ENCODE data around the gene POLE. TPM values are rescaled to one million over a fixed set of nuclear protein-coding genes. Genes with fewer than 3 reads are reported as not detected.

POLE gene
- total and polyA plus RNA-seq, 9 of the 15 experiments (the other 6 are each of a cell fraction or from before 2014, with no cell fraction given): 2.4 to 154 (median 49.6) TPM

GRCh38 chr12:132608231-132609171 lies 78.6 kb downstream of the POLE start (continued):
- TF ChIP-seq THRA (IDR thresholded peaks at IDR 0.05) (no peak), ELF2 (CRISPR knock-in tag; IDR thresholded peaks at IDR 0.05) (no peak)

GRCh38 chr12:132606927-132607326 lies 80.2 kb downstream of the POLE start:
- Histone ChIP-seq H3K9me1 (ENCODE audit: control insufficient read depth, insufficient read depth, low read length) (no peaks in the 10 kb centered on the region), H3K4me1 (replicated peaks in 1 of 2; ENCODE audit: control insufficient read depth in 2 of 2, insufficient read depth in 2 of 2, low read length in 2 of 2) (peaks cover 0 to 52% of the 10 kb centered on the region in 2 experiments; a peak in 3 of 5 replicates), H3K9me3 (replicated peaks; ENCODE audit: control insufficient read depth, insufficient read depth, low read depth, low read length) (no peaks in the 10 kb centered on the region), H3K79me2 (ENCODE audit: control insufficient read depth, insufficient read depth, low read length) (no peaks in the 10 kb centered on the region), H3K4me2 (ENCODE audit: insufficient read depth, low read length) (no peak overlapping the region), H4K20me1 (replicated peaks; ENCODE audit: control insufficient read depth, insufficient read depth, low read length) (no peaks in the 10 kb centered on the region; the same call in 1 of the 2 replicates), H3K4me3 (no peak overlapping the region), H3K27ac (ENCODE audit: extremely low read depth, low read depth, low read length) (no peak overlapping the region), H3K9ac (ENCODE audit: insufficient read depth in 1 of 2, low read depth in 2 of 2, low read length in 2 of 2) (no peak overlapping the region), H3K27me3 (ENCODE audit: control insufficient read depth in 2 of 2, insufficient read depth in 2 of 2, low read length in 2 of 2) (peaks cover 55 to 91% of the 10 kb centered on the region in 2 experiments), H2AFZ (ENCODE audit: low read depth, low read length) (no peak overlapping the region), H3K36me3 (ENCODE audit: control insufficient read depth, insufficient read depth, low read length) (no peaks in the 10 kb centered on the region)
- intact Hi-C loops (cut with micrococcal nuclease): no loop called here
- ChIA-PET POLR2A (no interaction called here), CTCF (ENCODE audit: low intra/inter-chr PET ratio) (no interaction called here)
- in situ Hi-C loops (cut with MboI): no loop called here
- BruUV-seq (replicated peaks): no TSS peak
- ATAC-seq (no peak), FAIRE-seq (no peak), DNase-seq (ENCODE audit: extremely low read depth in 1 of 4, low spot score in 3 of 4) (no peak)
- 53% methylated on average over 15 of the region's 19 CpGs for WGBS (ENCODE audit: insufficient coverage, low coverage, missing lambda C conversion rate)
- TF ChIP-seq THAP12 (CRISPR knock-in tag; IDR thresholded peaks at IDR 0.05) (0 out of 2 replicates have a peak, but pooled peaks have one; percentile 34), GTF2E2 (tag; IDR thresholded peaks at IDR 0.05) (no peak), BRCA1 (IDR thresholded peaks at IDR 0.05) (no peak), BRCA1 (CRISPR knock-in tag; IDR thresholded peaks at IDR 0.05) (no peak)
